HS-5 (cell line): Measurements from ENCODE around the gene CDX1.

Source experiments
- DNase-seq: peaks from one replicate; pipeline ENCODE4 v3.0.0-alpha.2; 2012; ENCODE audit warnings: low read depth

The CDX1 gene

GRCh38 chr5:150208187-150209098 is 41.9 kb downstream of the CDX1 start:
- peak; percentile 59 for DNase-seq

- DNase-seq = no peak
Observed at GRCh38 chr5:150209099-150209635, 42.6 kb downstream of the CDX1 start.

GRCh38 chr5:150210644-150211043 is 44.1 kb downstream of the CDX1 start:
- no peak for DNase-seq

- no peak for DNase-seq
Observed at GRCh38 chr5:150211156-150212030, 44.8 kb downstream of the CDX1 start.

GRCh38 chr5:150213530-150213929 is 47.0 kb downstream of the CDX1 start:
- no peak for DNase-seq

- no peak for DNase-seq
Observed at GRCh38 chr5:150214289-150214688, 47.7 kb downstream of the CDX1 start.

GRCh38 chr5:150215979-150216944 is 49.7 kb downstream of the CDX1 start:
- no peak for DNase-seq

GRCh38 chr5:150217038-150217437 is 50.5 kb downstream of the CDX1 start:
- no peak for DNase-seq

GRCh38 chr5:150217873-150218692 is 51.5 kb downstream of the CDX1 start:
- DNase-seq = peak; percentile 55

- DNase-seq = no peak
Observed at GRCh38 chr5:150218693-150219035, 52.1 kb downstream of the CDX1 start.

- DNase-seq = no peak
Observed at GRCh38 chr5:150219142-150219541, 52.6 kb downstream of the CDX1 start.

GRCh38 chr5:150219861-150220260 is 53.3 kb downstream of the CDX1 start:
- DNase-seq = no peak

- DNase-seq = no peak
Observed at GRCh38 chr5:150221471-150221870, 54.9 kb downstream of the CDX1 start.

- DNase-seq = no peak
Observed at GRCh38 chr5:150222906-150223305, 56.3 kb downstream of the CDX1 start.

GRCh38 chr5:150223474-150223873 is 56.9 kb downstream of the CDX1 start:
- no peak for DNase-seq

GRCh38 chr5:150224483-150225027 is 58.0 kb downstream of the CDX1 start:
- no peak for DNase-seq

- DNase-seq = no peak
Observed at GRCh38 chr5:150227036-150227435, 60.5 kb downstream of the CDX1 start.

GRCh38 chr5:150227606-150228273 is 61.2 kb downstream of the CDX1 start:
- no peak for DNase-seq

- no peak for DNase-seq
Observed at GRCh38 chr5:150229571-150229970, 63.0 kb downstream of the CDX1 start.

- DNase-seq = no peak
Observed at GRCh38 chr5:150230842-150231241, 64.3 kb downstream of the CDX1 start.
